ENCODE measurements around the gene RPTOR.
A peak's percentile ranks its signal among the peaks of the same experiment; 100 is the strongest.

RPTOR gene

DNA sequence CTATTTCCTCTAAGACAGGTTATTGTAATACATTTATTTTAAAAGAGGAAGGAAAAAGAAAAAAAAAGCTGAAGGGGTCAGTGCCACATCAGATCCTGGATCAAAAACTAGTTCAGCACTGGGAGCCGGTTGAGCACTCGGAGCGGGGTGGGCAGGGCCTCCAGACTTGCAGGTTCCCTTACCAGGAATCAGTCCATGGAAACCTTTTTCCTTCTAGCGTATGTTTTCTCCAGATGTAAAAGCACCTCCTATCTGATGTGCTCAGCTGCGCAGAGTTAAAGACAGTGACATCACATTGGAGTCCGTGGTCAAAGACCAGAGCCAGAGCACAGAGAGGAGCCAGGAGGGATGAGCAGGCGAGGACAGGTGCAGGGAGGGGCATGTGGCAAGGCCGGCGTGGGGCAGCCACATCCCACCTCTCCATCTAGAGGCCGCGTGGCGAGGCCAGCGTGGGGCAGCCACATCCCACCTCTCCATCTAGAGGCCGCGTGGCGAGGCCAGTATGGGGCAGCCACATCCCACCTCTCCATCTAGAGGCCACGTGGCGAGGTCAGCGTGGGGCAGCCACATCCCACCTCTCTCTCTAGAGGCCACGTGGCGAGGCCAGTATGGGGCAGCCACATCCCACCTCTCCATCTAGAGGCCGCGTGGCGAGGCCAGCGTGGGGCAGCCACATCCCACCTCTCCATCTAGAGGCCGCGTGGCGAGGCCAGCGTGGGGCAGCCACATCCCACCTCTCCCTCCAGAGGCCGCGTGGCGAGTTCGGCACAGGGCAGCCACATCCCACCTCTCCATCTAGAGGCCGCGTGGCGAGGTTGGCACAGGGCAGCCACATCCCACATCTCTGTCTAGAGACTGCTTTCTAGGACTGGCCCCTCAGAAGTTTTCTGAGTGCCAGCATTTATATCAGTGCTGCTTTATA lies 280.2 kb downstream of the RPTOR start:
- peak in 1 of 2 experiments; percentile 35 for DNase-seq

DNA sequence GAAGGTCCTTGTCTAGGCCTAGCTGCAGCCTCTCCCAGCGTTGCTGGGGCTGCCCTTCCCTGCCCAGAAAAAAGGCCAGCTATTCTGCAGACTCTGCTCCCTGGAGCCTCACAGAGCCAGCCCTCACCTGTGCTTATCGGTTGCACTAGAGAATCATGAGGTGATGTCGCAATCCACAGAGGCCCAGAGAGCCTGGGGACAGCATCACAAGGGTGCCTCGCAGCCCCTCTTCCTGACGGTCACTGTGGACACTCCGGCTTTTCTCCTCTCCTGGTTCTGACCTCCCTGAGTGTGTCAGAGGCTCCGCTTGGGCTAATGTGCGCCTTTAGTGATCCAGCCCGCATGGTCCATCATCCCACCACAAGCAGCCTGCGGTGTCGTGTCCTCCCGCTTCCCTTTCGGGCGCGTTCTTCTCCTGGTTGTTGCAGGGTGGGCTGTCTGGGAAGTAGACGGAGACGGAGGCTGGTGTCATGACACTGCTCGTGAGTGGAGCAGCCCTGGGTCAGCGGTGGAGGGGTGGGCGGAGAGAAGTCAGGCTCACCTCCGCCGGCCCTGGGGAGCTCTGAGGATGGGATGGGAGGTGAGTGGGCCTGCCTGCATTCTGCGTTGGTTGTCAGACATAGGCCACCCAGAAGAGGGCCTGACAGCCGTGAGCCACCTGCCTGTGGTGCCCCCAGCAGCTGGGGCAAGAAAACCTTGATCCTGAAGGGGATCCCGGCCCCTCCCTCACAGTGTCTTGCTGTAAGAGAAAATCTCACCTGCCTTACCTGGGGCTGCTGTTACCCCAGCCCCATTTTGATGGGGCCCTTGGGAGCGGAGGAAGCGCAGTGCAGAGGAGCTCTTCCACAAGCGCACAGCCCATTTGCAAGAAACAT lies 281.1 kb downstream of the RPTOR start:
- DNase-seq: no peak

- no peak for DNase-seq
Observed at GRCh38 chr17:80826346-80826954, 281.8 kb downstream of the RPTOR start.

GRCh38 chr17:80826955-80827645 lies 282.5 kb downstream of the RPTOR start:
- peak; percentile 84 to 86 for DNase-seq

- DNase-seq: no peak
Observed at GRCh38 chr17:80827646-80828643, 283.3 kb downstream of the RPTOR start.

- DNase-seq: no peak
Observed at GRCh38 chr17:80829166-80829813, 284.7 kb downstream of the RPTOR start.

GRCh38 chr17:80830020-80830780 lies 285.6 kb downstream of the RPTOR start:
- no peak for DNase-seq

DNA sequence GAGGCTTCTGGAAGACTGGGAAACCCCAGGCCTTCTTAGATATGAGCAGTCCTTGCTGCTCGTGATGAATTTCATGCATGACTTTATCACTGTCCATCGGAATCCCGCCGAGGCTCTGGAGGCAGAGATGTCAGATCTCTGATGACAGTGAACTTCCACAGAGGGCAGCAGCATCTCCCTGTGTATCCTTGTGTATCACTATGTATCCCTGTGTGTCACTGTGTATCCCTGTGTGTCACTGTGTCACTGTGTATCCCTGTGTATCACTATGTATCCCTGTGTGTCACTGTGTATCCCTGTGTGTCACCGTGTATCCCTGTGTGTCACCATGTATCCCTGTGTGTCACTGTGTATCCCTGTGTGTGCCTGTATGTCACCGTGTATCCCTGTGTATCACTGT lies 286.9 kb downstream of the RPTOR start:
- no peak for DNase-seq

- DNase-seq: no peak
Observed at GRCh38 chr17:80832266-80832676, 287.6 kb downstream of the RPTOR start.

- DNase-seq: peak; percentile 98 to 99
Observed at GRCh38 chr17:80832888-80833583, 288.4 kb downstream of the RPTOR start.

DNA sequence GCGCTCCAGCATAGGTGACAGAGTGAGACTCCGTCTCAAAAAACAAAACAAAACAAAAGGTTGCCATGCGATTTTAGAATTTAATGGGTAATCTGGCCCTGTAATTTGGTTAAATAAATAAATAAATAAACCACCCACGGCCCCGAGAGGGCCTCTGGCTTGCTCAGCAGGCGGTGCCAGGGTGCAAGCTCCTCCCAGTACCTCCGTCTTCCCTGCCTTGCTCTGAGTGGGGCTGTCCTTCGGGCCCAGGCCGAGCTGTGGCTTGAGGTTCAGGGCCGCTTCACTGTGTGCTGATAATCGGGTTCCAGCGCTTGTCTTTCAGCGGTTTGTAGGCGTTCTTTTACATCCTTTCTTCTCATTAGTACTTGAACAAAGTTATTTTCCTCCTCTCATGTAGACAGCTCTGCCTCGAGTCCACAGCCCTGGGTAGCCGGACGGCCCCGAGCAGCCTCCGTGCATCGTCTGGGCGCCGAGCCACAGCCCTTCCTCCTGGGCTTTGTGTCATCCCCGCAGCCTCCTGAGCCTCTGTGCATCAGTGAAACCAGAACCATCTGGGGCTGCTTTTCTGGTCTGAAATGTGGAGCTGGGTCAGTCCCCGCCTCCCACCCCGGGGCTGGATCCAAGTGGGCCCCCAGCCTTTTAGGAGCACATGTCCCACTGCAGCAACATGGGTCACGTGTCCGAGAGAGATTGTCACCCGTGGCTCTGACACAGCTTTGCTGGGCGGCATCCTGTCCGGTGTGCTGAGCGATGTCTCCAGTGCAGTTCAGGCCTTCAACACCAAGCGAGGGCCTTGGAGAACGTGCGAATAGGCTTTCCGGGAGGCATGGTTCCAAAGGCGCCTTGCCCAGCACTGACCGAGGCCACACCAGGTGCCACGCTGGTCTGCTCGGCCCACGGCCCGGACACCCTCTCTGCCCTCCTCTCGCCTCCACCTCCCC lies 289.6 kb downstream of the RPTOR start:
- no peak for DNase-seq

GRCh38 chr17:80834893-80835275 lies 290.2 kb downstream of the RPTOR start:
- no peak for DNase-seq

DNA sequence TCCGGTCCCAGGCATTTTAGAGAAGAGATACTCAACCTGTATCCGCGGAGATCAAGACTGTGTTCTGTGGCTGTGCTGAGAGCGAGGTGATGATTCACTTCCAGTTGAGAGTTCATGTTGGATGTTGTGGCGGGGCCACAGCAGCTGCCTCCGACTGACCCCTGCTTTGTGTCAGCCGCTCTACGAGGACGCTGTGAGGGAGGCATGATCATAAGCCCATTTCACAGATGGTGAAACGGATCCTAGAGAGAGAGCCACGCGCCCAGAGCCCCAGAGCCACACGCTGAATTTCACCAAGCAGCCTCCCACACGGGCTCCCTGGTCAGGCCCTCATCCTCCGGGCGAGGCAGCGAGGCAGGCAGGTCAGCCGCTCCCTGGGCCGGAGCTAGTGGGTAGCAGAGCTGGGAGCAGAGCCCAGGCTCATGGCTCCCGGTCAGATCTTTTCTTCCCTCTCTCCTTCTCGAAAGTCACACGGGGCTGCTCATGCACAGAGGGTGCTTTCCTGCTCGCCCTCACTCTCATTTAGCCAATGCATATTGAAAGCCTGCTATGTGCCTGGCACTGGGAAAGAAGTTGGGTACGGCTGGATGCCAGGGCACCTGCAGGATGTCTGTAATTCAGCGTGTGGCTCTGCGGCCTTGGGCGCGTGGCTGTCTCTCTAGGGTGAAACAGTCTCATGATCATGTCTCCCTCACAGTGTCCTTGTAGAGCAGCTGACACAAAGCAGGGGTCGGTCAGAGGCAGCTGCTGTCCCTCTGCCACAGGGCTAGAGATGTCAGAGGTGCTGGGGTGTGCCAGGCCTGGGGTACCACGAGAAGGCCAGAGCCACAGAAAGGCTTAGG lies 291.4 kb downstream of the RPTOR start:
- no peak for DNase-seq

DNA sequence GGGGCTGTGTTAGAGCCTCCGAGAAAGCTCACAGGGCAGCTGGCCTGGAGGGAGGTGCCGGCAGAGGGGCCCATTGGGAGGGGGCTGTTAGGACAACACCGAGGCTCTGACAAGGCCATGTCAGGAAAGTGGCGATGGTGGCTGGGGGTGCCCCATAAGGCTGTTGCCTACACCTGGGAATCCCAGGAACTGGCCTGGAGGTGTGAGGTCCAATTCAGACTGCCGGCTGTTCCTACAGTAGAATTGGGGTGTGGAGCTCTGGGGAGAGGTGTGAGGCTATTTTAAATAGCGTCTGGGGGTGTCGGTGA lies 292.0 kb downstream of the RPTOR start:
- no peak for DNase-seq

DNA sequence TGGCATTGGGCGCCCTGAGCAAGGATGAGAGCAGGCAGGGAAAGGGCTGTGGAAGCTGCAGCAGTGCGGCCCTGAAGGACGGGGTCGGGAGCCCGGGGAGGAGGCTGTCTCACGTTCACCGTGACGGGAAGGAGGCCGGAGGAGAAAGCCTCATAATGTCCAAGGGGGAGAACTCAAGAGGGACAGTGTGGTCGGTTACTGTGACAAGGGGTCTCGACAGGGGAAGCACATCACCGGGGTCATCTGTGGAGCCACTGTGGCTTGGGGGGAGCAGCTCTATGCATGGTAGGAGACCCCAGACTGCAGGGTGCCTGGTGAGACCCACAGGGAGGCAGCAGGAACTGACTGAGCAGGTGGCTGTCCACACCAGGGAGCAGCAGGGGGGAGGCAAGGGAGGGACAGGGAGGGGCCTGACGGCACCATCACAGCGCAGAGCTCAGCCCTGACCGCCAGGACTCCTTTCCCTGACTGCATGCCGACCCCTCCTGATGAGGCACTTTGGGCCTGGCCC lies 292.4 kb downstream of the RPTOR start:
- DNase-seq: no peak

DNA sequence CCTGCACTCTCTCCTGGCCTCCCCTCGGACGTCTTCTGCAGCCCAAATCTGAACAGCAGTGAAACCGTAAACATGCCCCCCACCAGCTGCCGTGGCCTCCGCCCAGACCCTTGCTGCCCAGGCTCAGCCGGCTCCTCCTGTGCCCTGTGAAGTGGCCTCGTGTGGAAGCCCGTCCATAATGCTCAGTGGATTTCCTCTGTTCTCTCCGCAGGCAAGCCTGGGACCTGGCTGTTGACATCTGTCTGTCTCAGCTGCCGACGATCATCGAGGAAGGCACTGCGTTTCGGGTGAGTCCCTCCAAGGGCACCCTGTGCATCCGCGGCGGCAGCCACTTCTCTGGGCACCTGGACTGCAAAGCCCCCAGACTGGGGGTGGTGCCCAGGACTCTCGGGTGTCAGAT lies 293.1 kb downstream of the RPTOR start:
- DNase-seq: no peak

GRCh38 chr17:80838311-80839025 lies 293.8 kb downstream of the RPTOR start:
- no peak for DNase-seq

Measured in Kasumi-1 (cell line).